Ascending aorta (tissue), 2 donors: Measurements from ENCODE around the gene VAMP5. TPM values are rescaled to one million over a fixed set of nuclear protein-coding genes. Genes with fewer than 3 reads are reported as not detected.

ENCODE experiments used
- DNase-seq, 2 donors: peaks; one replicate each; pipeline ENCODE4 v3.0.0-alpha.2; 2019; ENCODE audit warnings: low spot score in 2 of 2
- H3K27ac ChIP-seq, 2 donors: fragments of 200-600 bp; sonication (generic); one replicate each; pipeline ENCODE4 v1.5.1; 2016 to 2017; ENCODE audit warnings: mild to moderate bottlenecking in 1 of 2
- H3K27me3 ChIP-seq: fragments of 200-600 bp; sonication (generic); one replicate; pipeline ENCODE4 v1.5.1; 2017
- H3K36me3 ChIP-seq, 2 donors: fragments of 200-600 bp; sonication (generic); one replicate each; pipeline ENCODE4 v1.5.1; 2016
- H3K4me1 ChIP-seq, 2 donors: fragments of 200-600 bp; sonication (generic); one replicate each; pipeline ENCODE4 v1.5.1; 2016 to 2017; ENCODE audit warnings: mild to moderate bottlenecking in 1 of 2
- H3K4me3 ChIP-seq, 2 donors: fragments of 200-600 bp; sonication (generic); one replicate each; pipeline ENCODE4 v1.5.1; 2016 to 2017; ENCODE audit warnings: mild to moderate bottlenecking in 1 of 2
- H3K9me3 ChIP-seq, 2 donors: fragments of 200-600 bp; sonication (generic); one replicate each; pipeline ENCODE4 v1.5.1; 2016
- intact Hi-C: fragments of 100-400 bp; cut with DNase I; formaldehyde crosslinking; loops from one replicate; pipeline ENCODE4 v1.15.1; 2023
- total RNA-seq: library from RNA; depleted of rRNA; stranded (reverse); fragments of >200 nt; gene quantifications from one replicate; pipeline ENCODE4 v1.1.0, GENCODE V29; 2016
- TF ChIP-seq, protein P1 (sequence below), 3 experiments: fragments of 200-600 bp in 2 of 3; fragments of 450-650 bp in 1 of 3; sonication (generic) in 2 of 3; IDR thresholded peaks; one replicate each; pipeline ENCODE4 v1.5.1; 2016 to 2019; ENCODE audit warnings: antibody characterized with exemption in 3 of 3, mild to moderate bottlenecking in 1 of 3, moderate library complexity in 1 of 3

VAMP5 gene
- total RNA-seq, 1 donor from 2014 or later, result 114 TPM

DNA sequence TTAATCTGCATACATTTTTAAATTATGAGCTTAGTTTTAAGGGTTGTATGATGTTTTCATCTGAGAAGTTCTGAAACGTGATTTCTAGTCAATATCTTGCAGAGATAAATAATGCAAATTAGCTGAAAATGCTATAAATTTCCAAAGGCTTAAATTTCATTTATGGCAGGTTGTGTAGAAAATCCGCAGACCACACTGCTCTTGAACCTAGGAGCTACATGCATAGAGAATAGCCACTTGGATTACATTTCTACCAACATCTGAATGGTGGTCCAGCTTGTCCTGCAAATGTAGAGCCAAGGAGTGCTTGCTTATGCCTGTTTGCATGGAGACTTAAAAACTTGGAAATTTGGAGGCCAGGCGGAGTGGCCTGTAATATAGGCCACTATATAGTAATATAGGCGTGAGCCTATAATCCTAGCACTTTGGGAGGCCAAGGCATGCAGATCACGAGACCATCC, 38.4 kb upstream of the VAMP5 start:
- intact Hi-C loops, result no loop called here
- Histone ChIP-seq H3K36me3 (peaks cover 49 to 66% of the 10 kb centered on the region in 2 donors), H3K27me3 (no peaks in the 10 kb centered on the region), H3K4me3 (no peak overlapping the region), H3K27ac (peak overlapping the region in 1 of 2 donors; percentile 26), H3K4me1 (peaks cover 0 to 25% of the 10 kb centered on the region in 2 donors), H3K9me3 (no peaks in the 10 kb centered on the region)
- TF ChIP-seq, protein P1, sequence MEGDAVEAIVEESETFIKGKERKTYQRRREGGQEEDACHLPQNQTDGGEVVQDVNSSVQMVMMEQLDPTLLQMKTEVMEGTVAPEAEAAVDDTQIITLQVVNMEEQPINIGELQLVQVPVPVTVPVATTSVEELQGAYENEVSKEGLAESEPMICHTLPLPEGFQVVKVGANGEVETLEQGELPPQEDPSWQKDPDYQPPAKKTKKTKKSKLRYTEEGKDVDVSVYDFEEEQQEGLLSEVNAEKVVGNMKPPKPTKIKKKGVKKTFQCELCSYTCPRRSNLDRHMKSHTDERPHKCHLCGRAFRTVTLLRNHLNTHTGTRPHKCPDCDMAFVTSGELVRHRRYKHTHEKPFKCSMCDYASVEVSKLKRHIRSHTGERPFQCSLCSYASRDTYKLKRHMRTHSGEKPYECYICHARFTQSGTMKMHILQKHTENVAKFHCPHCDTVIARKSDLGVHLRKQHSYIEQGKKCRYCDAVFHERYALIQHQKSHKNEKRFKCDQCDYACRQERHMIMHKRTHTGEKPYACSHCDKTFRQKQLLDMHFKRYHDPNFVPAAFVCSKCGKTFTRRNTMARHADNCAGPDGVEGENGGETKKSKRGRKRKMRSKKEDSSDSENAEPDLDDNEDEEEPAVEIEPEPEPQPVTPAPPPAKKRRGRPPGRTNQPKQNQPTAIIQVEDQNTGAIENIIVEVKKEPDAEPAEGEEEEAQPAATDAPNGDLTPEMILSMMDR (IDR thresholded peaks at IDR 0.05), result no peak
- no peak for DNase-seq

DNA sequence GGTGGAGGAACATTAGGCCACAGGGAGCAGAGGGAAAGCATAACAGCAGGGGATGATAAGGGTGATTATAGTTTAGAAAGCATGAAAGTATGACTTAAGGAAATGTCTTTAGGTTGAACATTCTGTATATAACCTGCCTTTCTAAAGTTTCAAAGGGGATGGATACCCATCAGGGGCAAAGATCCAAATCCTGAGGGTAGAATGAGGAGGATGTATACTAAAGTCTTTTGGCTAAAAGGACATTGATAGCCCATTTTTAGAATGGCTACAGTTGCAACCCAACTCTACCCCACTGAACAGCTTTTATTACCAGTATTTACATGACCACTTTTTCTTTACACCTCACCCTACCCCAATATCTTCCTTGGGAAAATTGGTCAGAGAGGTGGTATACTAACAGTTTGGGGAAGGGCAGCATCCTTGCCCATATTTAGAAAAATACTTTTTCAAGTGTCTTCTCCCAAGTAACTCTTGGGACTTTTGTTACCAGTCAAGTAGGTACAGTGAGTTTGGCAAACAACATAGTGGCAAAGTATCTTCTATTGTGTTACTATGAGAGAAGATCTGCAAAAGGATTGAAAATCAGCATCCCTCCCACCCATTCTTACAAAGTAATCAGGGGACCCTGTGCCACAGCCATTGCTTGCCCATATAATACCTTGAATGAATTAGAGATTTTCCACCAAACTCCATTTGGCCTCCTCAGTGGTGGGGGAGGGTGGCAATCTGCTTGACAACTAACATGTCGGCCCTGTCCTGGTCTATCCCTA, 37.0 kb upstream of the VAMP5 start:
- H3K4me3 ChIP-seq, result no peak overlapping the region
- no peak overlapping the region for H3K27ac ChIP-seq
- intact Hi-C loops, result no loop called here
- H3K4me1 ChIP-seq, result peaks cover 0 to 14% of the 10 kb centered on the region in 2 donors
- no peak for DNase-seq
- H3K27me3 ChIP-seq, result no peaks in the 10 kb centered on the region
- H3K9me3 ChIP-seq, result no peaks in the 10 kb centered on the region
- TF ChIP-seq, protein P1 (IDR thresholded peaks at IDR 0.05), result no peak
- H3K36me3 ChIP-seq, result peaks cover 44 to 60% of the 10 kb centered on the region in 2 donors

DNA sequence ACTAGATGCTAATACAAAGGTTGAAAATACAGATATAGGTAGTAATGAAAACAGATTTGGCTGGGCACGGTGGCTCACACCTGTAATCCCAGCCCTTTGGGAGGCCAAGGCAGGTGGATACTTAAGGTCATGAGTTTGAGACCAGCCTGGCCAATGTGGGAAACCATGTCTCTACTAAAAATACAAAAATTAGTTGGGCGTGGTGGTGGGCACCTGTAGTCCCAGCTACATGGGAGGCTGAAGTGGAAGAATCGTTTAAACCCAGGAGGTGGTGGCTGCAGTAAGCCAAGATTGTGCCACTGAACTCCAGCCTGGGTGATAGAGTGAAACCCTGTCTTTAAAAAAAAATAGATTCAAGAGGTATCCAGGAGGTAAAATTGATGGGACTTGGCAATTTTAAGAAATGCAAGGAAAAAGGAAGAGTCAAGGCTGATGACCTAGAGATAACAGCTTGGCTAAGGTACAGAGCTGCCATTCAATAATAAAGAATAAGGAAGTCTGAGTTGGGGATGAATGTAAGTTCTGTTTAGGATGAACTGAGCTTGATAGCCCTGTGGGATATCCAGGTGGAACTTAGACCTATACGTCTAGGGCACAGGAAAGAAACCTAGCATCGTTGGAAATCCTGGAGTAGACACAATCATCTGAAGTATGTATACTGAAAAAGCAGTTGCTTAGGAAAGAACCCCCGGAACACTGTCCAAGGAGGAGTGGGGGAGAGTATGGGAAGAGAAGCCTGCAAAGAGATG, 36.2 kb upstream of the VAMP5 start:
- H3K36me3 ChIP-seq, result peaks cover 45 to 60% of the 10 kb centered on the region in 2 donors

DNA sequence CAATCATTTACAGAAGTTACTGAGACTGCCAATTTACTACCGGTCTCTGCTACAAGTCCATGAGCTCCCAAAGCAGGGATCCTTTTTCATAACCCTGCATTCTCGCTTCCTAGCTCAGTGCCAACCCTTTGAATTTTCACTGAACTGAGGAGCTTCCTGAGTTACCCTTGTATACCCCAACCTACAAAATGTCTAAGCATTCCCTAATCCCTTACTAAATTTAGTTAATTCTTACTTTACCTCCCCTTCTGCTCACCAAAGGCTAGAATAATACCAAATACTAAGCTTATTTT, 35.7 kb upstream of the VAMP5 start:
- DNase-seq, result no peak
- Histone ChIP-seq H3K27ac (no peak overlapping the region), H3K4me1 (peaks cover 0 to 5% of the 10 kb centered on the region in 2 donors), H3K27me3 (no peaks in the 10 kb centered on the region), H3K4me3 (no peak overlapping the region), H3K36me3 (peaks cover 44 to 60% of the 10 kb centered on the region in 2 donors), H3K9me3 (no peaks in the 10 kb centered on the region)
- TF ChIP-seq, protein P1 (IDR thresholded peaks at IDR 0.05), result no peak
- intact Hi-C loops, result no loop called here

More for the DNA sequence above, 36.2 kb upstream of the VAMP5 start:
- H3K4me3 ChIP-seq, result no peak overlapping the region
- no peak overlapping the region for H3K27ac ChIP-seq
- no peaks in the 10 kb centered on the region for H3K27me3 ChIP-seq
- TF ChIP-seq, protein P1 (IDR thresholded peaks at IDR 0.05), result no peak
- intact Hi-C loops, result no loop called here
- no peak for DNase-seq
- no peaks in the 10 kb centered on the region for H3K9me3 ChIP-seq
- H3K4me1 ChIP-seq, result peaks cover 0 to 7% of the 10 kb centered on the region in 2 donors

DNA sequence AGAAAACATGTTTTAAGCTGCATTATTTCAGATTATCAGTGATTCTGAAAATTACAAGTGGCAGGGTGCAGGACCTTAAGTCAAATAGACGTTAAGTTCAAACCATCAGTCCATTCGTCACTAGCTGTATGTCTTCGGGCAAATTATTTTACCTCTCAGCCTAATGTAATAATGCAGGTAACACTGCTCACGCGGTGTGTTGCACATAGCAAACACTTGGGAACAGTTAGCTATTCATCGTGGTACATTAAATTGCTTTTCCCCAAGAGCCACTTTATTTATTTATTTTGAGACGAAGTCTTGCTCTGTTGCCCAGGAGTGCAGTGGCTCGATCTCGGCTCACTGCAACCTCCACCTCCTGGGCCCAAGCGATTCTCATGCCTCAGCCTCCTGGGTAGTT, 35.1 kb upstream of the VAMP5 start:
- TF ChIP-seq, protein P1 (IDR thresholded peaks at IDR 0.05), result no peak
- H3K36me3 ChIP-seq, result peaks cover 42 to 60% of the 10 kb centered on the region in 2 donors
- no peak for DNase-seq
- H3K27me3 ChIP-seq, result no peaks in the 10 kb centered on the region
- H3K4me3 ChIP-seq, result no peak overlapping the region
- intact Hi-C loops, result no loop called here
- no peaks in the 10 kb centered on the region for H3K9me3 ChIP-seq
- peaks cover 0 to 5% of the 10 kb centered on the region in 2 donors for H3K4me1 ChIP-seq
- no peak overlapping the region for H3K27ac ChIP-seq
